Stimulated activated naive CD4-positive, alpha-beta T cell treated with Interleukin-2 at 50 U/mL for 16 hours (primary cell): ENCODE results near the gene RALA.
"Not testable (repeated sequence)": the region's sequence is repeated elsewhere in the genome, so short reads cannot be mapped to it uniquely, and the experiment has no call there.

Source experiments
- DNase-seq: peaks from one replicate; lab custom pipeline; 2025; lab: John Stamatoyannopoulos, UW

RALA gene

GRCh38 chr7:39647816-39648215 is 24.4 kb downstream of the RALA start:
- no peak for DNase-seq

GRCh38 chr7:39650676-39651075 is 27.3 kb downstream of the RALA start:
- no peak for DNase-seq

- no peak for DNase-seq
These were observed 27.9 kb downstream of the RALA start for GRCh38 chr7:39651265-39651664.

GRCh38 chr7:39656415-39656814 is 33.0 kb downstream of the RALA start:
- no peak for DNase-seq

GRCh38 chr7:39659356-39660013 is 36.1 kb downstream of the RALA start:
- no peak for DNase-seq

- DNase-seq: no peak
These were observed 38.6 kb downstream of the RALA start for GRCh38 chr7:39661960-39662359.

GRCh38 chr7:39663263-39663662 is 39.9 kb downstream of the RALA start:
- no peak for DNase-seq

GRCh38 chr7:39664057-39664456 is 40.7 kb downstream of the RALA start:
- DNase-seq: no peak

GRCh38 chr7:39664585-39664984 is 41.2 kb downstream of the RALA start:
- no peak for DNase-seq

- no peak for DNase-seq
These were observed 43.2 kb downstream of the RALA start for GRCh38 chr7:39666562-39666961.

GRCh38 chr7:39667341-39667923 is 44.1 kb downstream of the RALA start:
- DNase-seq: no peak

GRCh38 chr7:39668280-39668679 is 44.9 kb downstream of the RALA start:
- DNase-seq: not testable (repeated sequence)

- no peak for DNase-seq
These were observed 46.7 kb downstream of the RALA start for GRCh38 chr7:39670052-39670451.

GRCh38 chr7:39670934-39671333 is 47.6 kb downstream of the RALA start:
- no peak for DNase-seq

- no peak for DNase-seq
These were observed 48.8 kb downstream of the RALA start for GRCh38 chr7:39672176-39672575.

- DNase-seq: no peak
These were observed 50.5 kb downstream of the RALA start for GRCh38 chr7:39673868-39674267.

- no peak for DNase-seq
These were observed 51.0 kb downstream of the RALA start for GRCh38 chr7:39674406-39674805.

- no peak for DNase-seq
These were observed 53.0 kb downstream of the RALA start for GRCh38 chr7:39676346-39676745.

- DNase-seq: no peak
These were observed 55.7 kb downstream of the RALA start for GRCh38 chr7:39678930-39679709.

- not testable (repeated sequence) for DNase-seq
These were observed 56.5 kb downstream of the RALA start for GRCh38 chr7:39679874-39680273.

GRCh38 chr7:39681887-39682441 is 58.6 kb downstream of the RALA start:
- no peak for DNase-seq

- no peak for DNase-seq
These were observed 60.0 kb downstream of the RALA start for GRCh38 chr7:39683216-39683845.
